ENCODE results near the gene ANKFY1. TPM values are rescaled to one million over a fixed set of nuclear protein-coding genes. Genes with fewer than 3 reads are reported as not detected.

ANKFY1 gene
- total RNA-seq, 5 donors from 2014 or later (not counting 1 experiment from before 2014, with no cell fraction given): 58.0 to 69.6 (median 67.0) TPM

DNA sequence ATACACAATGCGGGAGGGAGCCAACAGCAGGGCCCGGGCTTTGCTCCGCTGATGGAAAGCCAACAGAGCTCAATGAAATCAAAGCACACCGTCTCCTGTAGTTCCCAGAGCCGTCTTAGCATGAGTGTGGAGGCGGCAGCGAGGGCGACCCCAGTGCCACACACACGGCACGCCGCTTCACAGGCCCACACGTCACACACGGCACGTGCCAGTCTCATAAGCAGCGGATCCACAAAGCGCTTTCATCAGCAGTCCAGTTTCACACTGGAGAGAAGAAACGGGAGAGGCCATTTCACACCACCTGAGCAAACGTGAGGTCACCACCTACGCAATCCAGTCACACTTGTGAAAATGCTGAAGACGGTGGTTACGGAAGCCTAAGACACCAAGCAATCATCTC, 86.0 kb downstream of the ANKFY1 start:
- H3K4me3 ChIP-seq (ENCODE audit: control insufficient read depth in 1 of 2, extremely low read depth in 1 of 2, low read length in 1 of 2): no peak overlapping the region
- Mint-ChIP-seq H3K27ac (peak overlapping the region; percentile 99 to 100), H3K27me3 (no peaks in the 10 kb centered on the region), H3K36me3 (peaks cover 47% of the 10 kb centered on the region), H3K9me3 (no peaks in the 10 kb centered on the region), H3K4me3 (peak overlapping the region in 1 of 3 donors; percentile 77), H3K4me1 (peaks cover 56 to 57% (median 57%) of the 10 kb centered on the region in 3 donors)
- H3K27ac ChIP-seq (ENCODE audit: low read length): peak overlapping the region; percentile 27
- ATAC-seq (replicated peaks in 1 of 4) (peak in 1 of 4 experiments; percentile 12), DNase-seq (peak in 12 of 35 experiments; percentile 6 to 50 (median 12))
- ChIA-PET POLR2A (no interaction called here), CTCF (interaction anchor here in 1 of 2 donors (1.2 kb wide), 1 partner anchor 22 kb away, joined by 3 read pairs; no protein-coding TSS in a partner anchor)
- H3K4me1 ChIP-seq (ENCODE audit: control insufficient read depth in 1 of 2, extremely low read depth in 1 of 2, insufficient read depth in 2 of 2, low read length in 2 of 2): peaks cover 46 to 59% of the 10 kb centered on the region in 2 experiments
- no peaks in the 10 kb centered on the region for H3K27me3 ChIP-seq (replicated peaks in 1 of 2; ENCODE audit: control insufficient read depth in 2 of 2, extremely low read depth in 1 of 2, insufficient read depth in 2 of 2, low read length in 1 of 2)
- H3K9me3 ChIP-seq: no peaks in the 10 kb centered on the region
- 94% methylated on average over 17 of the region's 21 CpGs for WGBS (ENCODE audit: insufficient coverage)
- H3K36me3 ChIP-seq (ENCODE audit: control insufficient read depth in 2 of 2, extremely low read depth in 1 of 2, insufficient read depth in 1 of 2, low read length in 1 of 2): peaks cover 6 to 66% of the 10 kb centered on the region in 2 donors

DNA sequence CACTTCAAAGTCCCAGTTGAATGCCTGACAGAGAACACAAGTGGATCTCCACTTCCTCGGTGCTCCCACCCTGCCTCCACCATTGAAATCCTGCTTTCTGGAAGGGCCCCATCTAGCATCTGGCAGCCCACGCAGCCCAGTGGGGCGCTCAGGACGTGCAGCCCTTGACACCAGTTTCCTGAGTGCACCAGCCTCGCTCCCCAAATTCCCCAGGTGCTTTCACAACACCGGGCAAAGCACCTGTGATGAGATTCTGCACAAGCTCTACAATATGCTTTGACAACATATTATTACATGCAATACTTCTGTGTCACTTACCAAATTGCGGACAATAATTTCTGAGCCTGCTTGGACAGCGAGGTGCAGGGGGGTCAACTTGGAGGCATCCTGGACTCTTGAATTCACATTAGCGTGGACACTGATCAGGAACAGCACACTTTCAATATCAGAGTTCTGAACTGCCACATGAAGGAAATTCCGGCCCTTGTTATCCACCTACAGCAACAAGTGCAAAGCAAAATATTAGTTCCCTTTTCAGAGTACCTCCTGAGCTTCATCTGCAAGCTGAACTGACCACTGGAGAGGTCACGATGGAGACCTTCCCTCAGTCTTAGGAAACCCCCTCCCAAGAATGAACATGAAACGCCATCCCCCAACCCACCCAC, 86.8 kb downstream of the ANKFY1 start:
- no peaks in the 10 kb centered on the region for H3K27me3 ChIP-seq (replicated peaks in 1 of 2; ENCODE audit: control insufficient read depth in 2 of 2, extremely low read depth in 1 of 2, insufficient read depth in 2 of 2, low read length in 1 of 2)
- no peaks in the 10 kb centered on the region for H3K9me3 Mint-ChIP-seq
- ChIA-PET CTCF (interaction anchor here in 1 of 2 donors (1.0 to 1.7 kb wide), 2 partner anchors 8 to 23 kb away, joined by 4 to 7 read pairs; no protein-coding TSS in a partner anchor), POLR2A (interaction anchor here (0.5 to 0.6 kb wide), 3 partner anchors 84 to 1107 kb away, joined by 3 to 4 read pairs (median 3); no protein-coding TSS in a partner anchor)
- peak overlapping the region; percentile 81 for H3K27ac ChIP-seq (ENCODE audit: low read length)
- peaks cover 46 to 60% of the 10 kb centered on the region in 2 experiments for H3K4me1 ChIP-seq (ENCODE audit: control insufficient read depth in 1 of 2, extremely low read depth in 1 of 2, insufficient read depth in 2 of 2, low read length in 2 of 2)
- H3K27ac Mint-ChIP-seq: peak overlapping the region; percentile 99 to 100
- peaks cover 57 to 59% (median 57%) of the 10 kb centered on the region in 3 donors for H3K4me1 Mint-ChIP-seq
- ATAC-seq (replicated peaks in 1 of 4): peak in 2 of 4 experiments; percentile 33 to 56
- peaks cover 10 to 68% of the 10 kb centered on the region in 2 donors for H3K36me3 ChIP-seq (ENCODE audit: control insufficient read depth in 2 of 2, extremely low read depth in 1 of 2, insufficient read depth in 1 of 2, low read length in 1 of 2)
- no peaks in the 10 kb centered on the region for H3K27me3 Mint-ChIP-seq
- DNase-seq: peak in 10 of 35 experiments; percentile 7 to 66 (median 16)
- no peaks in the 10 kb centered on the region for H3K9me3 ChIP-seq
- 37% methylated on average over 11 of the region's 12 CpGs for WGBS (ENCODE audit: insufficient coverage)
- peaks cover 46% of the 10 kb centered on the region for H3K36me3 Mint-ChIP-seq
- no peak overlapping the region for H3K4me3 ChIP-seq (ENCODE audit: control insufficient read depth in 1 of 2, extremely low read depth in 1 of 2, low read length in 1 of 2)
- H3K4me3 Mint-ChIP-seq: peak overlapping the region; percentile 72 to 78 (median 77)

DNA sequence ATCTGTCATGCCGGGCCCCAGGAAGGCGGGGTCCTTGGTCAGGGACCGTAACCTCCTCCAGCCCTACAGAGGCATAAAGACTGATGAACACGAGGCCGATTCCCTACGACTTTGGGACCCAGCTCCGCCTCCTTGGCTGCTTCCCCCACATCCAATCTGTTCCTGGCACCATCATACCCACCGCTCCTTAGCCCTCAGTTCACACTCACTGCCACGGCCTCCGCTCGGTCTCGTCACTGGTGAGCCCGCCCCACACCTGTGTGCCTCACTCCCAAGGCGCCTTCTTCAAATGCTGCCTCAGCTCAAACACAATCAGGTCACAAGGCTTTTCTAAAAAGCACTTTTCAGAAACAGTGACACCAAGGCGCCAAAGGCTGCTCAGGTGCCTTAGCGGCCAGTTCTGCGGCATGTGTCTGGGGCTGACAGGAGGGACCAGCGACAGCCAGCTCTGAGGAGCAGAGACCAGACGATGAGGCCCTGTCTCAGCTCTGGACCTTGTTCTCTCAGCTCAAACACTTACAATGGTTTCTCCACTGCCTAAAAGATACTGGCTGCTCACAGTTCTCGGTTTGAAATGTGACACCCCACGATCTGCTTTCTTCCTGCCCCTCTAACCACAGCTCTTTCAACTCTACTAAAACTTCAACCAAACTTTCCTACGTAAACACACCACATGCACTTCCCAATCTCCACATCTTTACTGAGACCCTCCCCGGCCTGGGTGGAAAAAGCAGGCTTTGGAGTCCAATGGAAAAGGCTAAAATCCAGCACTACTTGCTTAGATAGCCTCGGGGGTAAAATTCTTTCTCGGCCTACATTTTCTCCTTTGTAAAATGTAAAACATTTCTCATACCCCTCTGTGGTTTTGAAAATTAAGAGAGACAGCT, 87.6 kb downstream of the ANKFY1 start:
- H3K27me3 Mint-ChIP-seq: no peaks in the 10 kb centered on the region
- Histone ChIP-seq H3K9me3 (no peaks in the 10 kb centered on the region), H3K4me1 (ENCODE audit: control insufficient read depth in 1 of 2, extremely low read depth in 1 of 2, insufficient read depth in 2 of 2, low read length in 2 of 2) (peaks cover 46 to 60% of the 10 kb centered on the region in 2 experiments), H3K4me3 (ENCODE audit: control insufficient read depth in 1 of 2, extremely low read depth in 1 of 2, low read length in 1 of 2) (peak overlapping the region; percentile 24 to 41), H3K36me3 (ENCODE audit: control insufficient read depth in 2 of 2, extremely low read depth in 1 of 2, insufficient read depth in 1 of 2, low read length in 1 of 2) (peaks cover 17 to 68% of the 10 kb centered on the region in 2 donors), H3K27me3 (replicated peaks in 1 of 2; ENCODE audit: control insufficient read depth in 2 of 2, extremely low read depth in 1 of 2, insufficient read depth in 2 of 2, low read length in 1 of 2) (no peaks in the 10 kb centered on the region), H3K27ac (ENCODE audit: low read length) (peak overlapping the region; percentile 81)
- CTCF ChIA-PET: interaction anchor here in 1 of 2 donors (0.7 to 1.7 kb wide), 3 partner anchors 9 to 33 kb away, joined by 3 to 7 read pairs (median 4); partner anchors contain the start of gene CYB5D2
- peaks cover 48% of the 10 kb centered on the region for H3K36me3 Mint-ChIP-seq
- 13% methylated on average over 23 of the region's 25 CpGs for WGBS (ENCODE audit: insufficient coverage)
- ATAC-seq (replicated peaks in 1 of 4) (peak; percentile 79 to 84 (median 81)), DNase-seq (peak; percentile 19 to 70 (median 43))
- peak overlapping the region; percentile 99 to 100 for H3K27ac Mint-ChIP-seq
- POLR2A ChIA-PET: interaction anchor here (0.5 to 0.6 kb wide), 2 partner anchors 535 to 1108 kb away, joined by 3 to 4 read pairs; no protein-coding TSS in a partner anchor
- peaks cover 57 to 59% (median 57%) of the 10 kb centered on the region in 3 donors for H3K4me1 Mint-ChIP-seq
- peak overlapping the region; percentile 72 to 78 (median 77) for H3K4me3 Mint-ChIP-seq
- no peaks in the 10 kb centered on the region for H3K9me3 Mint-ChIP-seq

DNA sequence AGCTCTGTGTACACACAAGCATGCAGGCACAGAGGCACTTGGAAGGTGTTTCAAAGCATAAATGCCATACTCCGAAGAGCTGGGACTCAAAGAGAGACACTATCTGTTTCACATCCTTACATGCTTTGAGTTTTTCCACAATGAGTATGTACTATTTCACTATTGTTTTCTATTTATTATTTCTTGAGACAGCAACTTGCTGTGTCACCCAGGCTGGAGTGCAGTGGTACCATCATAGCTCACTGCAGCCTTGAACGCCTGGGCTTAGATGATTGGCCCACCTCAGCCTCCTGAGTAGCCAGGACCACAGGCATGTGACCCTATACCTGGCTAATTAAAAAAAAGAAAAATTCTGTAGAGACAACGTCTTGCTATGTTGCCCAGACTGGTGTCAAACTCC, 89.2 kb downstream of the ANKFY1 start:
- CTCF ChIA-PET: interaction anchor here in 1 of 2 donors (0.6 kb wide), 1 partner anchor 77 kb away, joined by 3 read pairs; no protein-coding TSS in a partner anchor
- no peak overlapping the region for H3K4me3 ChIP-seq (ENCODE audit: control insufficient read depth in 1 of 2, extremely low read depth in 1 of 2, low read length in 1 of 2)
- H3K36me3 ChIP-seq (ENCODE audit: control insufficient read depth in 2 of 2, extremely low read depth in 1 of 2, insufficient read depth in 1 of 2, low read length in 1 of 2): peaks cover 24 to 71% of the 10 kb centered on the region in 2 donors
- H3K36me3 Mint-ChIP-seq: peaks cover 56% of the 10 kb centered on the region
- peak overlapping the region; percentile 99 to 100 for H3K27ac Mint-ChIP-seq
- no peaks in the 10 kb centered on the region for H3K9me3 ChIP-seq
- DNase-seq (no peak), ATAC-seq (replicated peaks in 1 of 4) (no peak)
- peaks cover 46 to 60% of the 10 kb centered on the region in 2 experiments for H3K4me1 ChIP-seq (ENCODE audit: control insufficient read depth in 1 of 2, extremely low read depth in 1 of 2, insufficient read depth in 2 of 2, low read length in 2 of 2)
- no peaks in the 10 kb centered on the region for H3K27me3 Mint-ChIP-seq
- peak overlapping the region in 1 of 3 donors; percentile 77 for H3K4me3 Mint-ChIP-seq
- H3K27me3 ChIP-seq (replicated peaks in 1 of 2; ENCODE audit: control insufficient read depth in 2 of 2, extremely low read depth in 1 of 2, insufficient read depth in 2 of 2, low read length in 1 of 2): no peaks in the 10 kb centered on the region
- WGBS (ENCODE audit: insufficient coverage): 100% methylated on average over 2 of the region's 3 CpGs
- POLR2A ChIA-PET: interaction anchor here in 1 of 2 donors (0.6 kb wide), 1 partner anchor 30 kb away, joined by 4 read pairs; no protein-coding TSS in a partner anchor
- peak overlapping the region; percentile 81 for H3K27ac ChIP-seq (ENCODE audit: low read length)
- peaks cover 57 to 59% (median 58%) of the 10 kb centered on the region in 3 donors for H3K4me1 Mint-ChIP-seq
- H3K9me3 Mint-ChIP-seq: no peaks in the 10 kb centered on the region

DNA sequence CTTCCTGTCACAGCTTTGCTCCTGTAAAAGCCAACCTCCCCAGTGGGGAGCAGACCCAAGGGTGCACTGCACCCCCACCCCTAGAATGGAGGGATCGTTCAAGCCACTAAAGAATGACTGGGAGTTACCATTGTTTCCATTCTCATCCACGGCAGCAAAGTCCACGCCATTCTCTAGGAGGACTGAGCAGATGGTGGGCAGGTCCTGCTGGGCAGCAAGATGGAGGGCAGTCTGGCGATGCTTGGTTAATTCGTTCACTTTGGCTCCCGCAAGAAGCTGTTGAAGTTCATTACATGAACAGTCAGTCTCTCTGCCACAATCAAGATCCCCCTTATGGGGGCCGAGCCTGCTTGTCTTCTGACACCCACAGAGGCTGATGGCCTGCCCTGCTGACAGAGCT, 90.0 kb downstream of the ANKFY1 start:
- ChIA-PET POLR2A (no interaction called here), CTCF (no interaction called here)
- peak overlapping the region; percentile 81 for H3K27ac ChIP-seq (ENCODE audit: low read length)
- H3K4me3 Mint-ChIP-seq: peak overlapping the region in 1 of 3 donors; percentile 77
- WGBS (ENCODE audit: insufficient coverage): 98% methylated on average over 6 of the region's 7 CpGs
- H3K9me3 Mint-ChIP-seq: no peaks in the 10 kb centered on the region
- peak overlapping the region; percentile 99 to 100 for H3K27ac Mint-ChIP-seq
- H3K27me3 ChIP-seq (replicated peaks in 1 of 2; ENCODE audit: control insufficient read depth in 2 of 2, extremely low read depth in 1 of 2, insufficient read depth in 2 of 2, low read length in 1 of 2): no peaks in the 10 kb centered on the region
- H3K9me3 ChIP-seq: no peaks in the 10 kb centered on the region
- peaks cover 57% of the 10 kb centered on the region for H3K36me3 Mint-ChIP-seq
- H3K4me3 ChIP-seq (ENCODE audit: control insufficient read depth in 1 of 2, extremely low read depth in 1 of 2, low read length in 1 of 2): no peak overlapping the region
- H3K27me3 Mint-ChIP-seq: no peaks in the 10 kb centered on the region
- peaks cover 54 to 62% (median 59%) of the 10 kb centered on the region in 3 donors for H3K4me1 Mint-ChIP-seq
- DNase-seq: no peak
- peaks cover 46 to 62% of the 10 kb centered on the region in 2 experiments for H3K4me1 ChIP-seq (ENCODE audit: control insufficient read depth in 1 of 2, extremely low read depth in 1 of 2, insufficient read depth in 2 of 2, low read length in 2 of 2)
- peaks cover 30 to 71% of the 10 kb centered on the region in 2 donors for H3K36me3 ChIP-seq (ENCODE audit: control insufficient read depth in 2 of 2, extremely low read depth in 1 of 2, insufficient read depth in 1 of 2, low read length in 1 of 2)
- ATAC-seq (replicated peaks in 1 of 4): no peak
